GM23248 (cell line): Measurements from ENCODE around the gene ACTA2.

Experiments used
- EZH2 ChIP-seq: fragments of 200-600 bp; sonication (generic); IDR thresholded peaks from 2 replicates; pipeline ENCODE4 v1.6.1; 2018; ENCODE audit warnings: antibody characterized with exemption, mild to moderate bottlenecking; ENCODE audit not compliant: insufficient read depth, poor library complexity, severe bottlenecking
- EZH2phosphoT487 ChIP-seq: fragments of 200-600 bp; sonication (generic); IDR thresholded peaks from 2 replicates; pipeline ENCODE4 v1.6.1; 2018; ENCODE audit warnings: antibody characterized with exemption, moderate library complexity, mild to moderate bottlenecking, low read depth; ENCODE audit not compliant: insufficient read depth

DNA sequence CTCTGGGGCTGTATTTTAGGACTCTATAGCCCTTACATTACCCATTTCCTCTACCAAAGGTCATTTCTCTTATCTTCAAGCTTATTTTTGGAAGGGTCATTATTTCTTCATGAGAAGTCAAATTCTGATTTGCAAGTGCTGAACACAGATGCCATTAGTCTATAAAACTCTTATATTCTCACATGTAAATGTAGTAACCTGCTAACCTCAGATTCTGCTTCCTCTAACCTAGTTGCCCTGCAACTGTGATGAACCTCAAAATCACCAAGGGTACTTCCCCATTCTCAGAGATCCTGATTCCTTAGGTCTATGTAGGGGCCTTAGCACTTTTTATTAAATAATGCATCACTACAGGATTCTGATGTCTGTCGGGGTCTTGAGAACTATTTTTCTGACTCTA lies 44.4 kb upstream of the ACTA2 start:
- TF ChIP-seq EZH2 (no peak), EZH2phosphoT487 (no peak)
